ENCODE results near the gene BCL2L1.

Gene BCL2L1

DNA sequence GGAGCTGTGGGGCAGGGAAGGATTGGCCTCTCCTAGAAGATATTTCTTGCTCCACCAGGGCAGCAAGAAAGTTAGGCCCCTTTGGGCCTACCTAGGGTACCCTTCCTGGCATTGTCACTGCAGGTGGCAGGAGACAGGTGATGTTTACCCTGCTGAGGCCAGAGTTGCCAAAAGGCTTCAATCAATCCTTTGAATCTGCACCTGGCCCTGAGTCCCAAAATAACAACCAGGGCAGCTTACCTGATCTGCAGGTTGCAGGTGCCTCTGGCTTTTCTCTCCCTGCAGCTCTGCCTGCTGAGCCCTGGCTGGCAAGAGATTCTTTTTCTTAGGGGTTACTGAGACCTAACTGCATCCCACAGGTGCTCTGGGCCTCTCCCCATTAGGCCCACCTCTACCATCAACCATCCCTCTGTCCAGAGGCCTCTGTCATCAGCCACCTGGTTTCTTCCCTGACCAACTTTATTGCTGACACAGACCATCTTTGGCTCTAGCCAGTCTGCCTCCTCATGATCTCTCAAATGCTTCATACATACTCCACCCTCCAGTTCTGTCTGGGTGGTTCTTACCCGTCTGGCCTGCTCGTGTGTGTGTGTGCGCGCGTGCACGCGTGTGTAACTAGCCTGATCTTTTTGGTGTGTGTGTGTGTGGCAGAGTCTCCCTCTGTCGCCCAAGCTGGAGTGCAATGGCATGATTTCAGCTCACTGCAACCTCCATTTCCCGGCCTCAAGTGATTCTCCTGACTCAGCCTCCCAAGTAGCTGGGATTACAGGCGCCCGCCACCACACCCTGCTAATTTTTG, 13.7 kb downstream of the BCL2L1 start:
- DNase-seq (ENCODE audit: low read depth in 3 of 3), result no peak

DNA sequence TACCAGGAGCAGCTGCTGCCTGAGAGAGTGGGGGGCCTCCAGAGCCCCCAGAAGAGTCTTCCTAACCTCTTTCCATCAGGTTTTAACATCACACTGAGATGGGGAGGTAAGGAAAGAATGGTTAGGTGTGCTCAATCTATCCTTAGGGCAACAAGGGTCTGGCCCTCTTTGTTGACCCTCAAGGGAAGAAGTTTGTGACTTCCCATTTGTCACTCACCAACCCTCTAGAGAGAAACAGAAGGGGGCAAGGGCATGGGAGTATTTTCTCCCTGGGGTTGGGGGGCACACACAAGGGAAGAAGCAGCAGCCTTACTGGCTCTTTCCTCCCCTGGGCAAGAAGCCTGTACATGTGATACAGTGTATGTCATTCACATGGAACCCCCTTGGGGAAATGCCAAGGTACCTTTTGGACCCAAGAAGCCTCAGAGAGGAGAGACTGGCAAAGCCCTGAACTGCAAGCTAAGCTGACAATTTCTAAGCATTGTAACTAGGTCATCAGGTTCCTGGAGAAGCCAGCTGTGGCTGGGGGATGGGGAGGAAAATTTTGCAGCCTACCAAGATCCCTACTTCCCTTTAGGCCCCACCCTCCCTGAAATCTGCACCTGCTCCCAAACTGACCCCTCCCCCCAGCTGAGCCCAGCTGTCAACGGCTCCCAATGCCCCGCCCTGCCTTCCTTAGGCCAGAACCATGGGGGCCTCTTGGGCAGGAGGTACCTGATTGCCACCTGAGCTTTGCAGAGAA, 14.5 kb downstream of the BCL2L1 start:
- DNase-seq (ENCODE audit: low read depth in 3 of 3), result no peak

DNA sequence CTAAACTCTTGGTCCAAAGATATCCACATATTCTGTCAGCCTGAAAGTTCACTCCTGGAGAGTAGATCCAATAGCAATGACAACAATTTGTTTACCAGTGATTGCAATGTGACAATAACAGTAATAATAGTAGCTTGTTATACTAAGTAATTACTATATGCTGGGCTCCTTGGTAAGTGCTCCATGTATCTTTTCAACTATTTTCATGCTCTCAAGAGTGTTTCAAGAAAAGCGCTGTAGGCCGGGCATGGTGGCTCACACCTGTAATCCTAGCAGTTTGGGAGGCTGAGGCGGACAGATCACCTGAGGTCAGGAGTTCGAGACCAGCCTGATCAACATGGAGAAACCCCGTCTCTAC, 15.4 kb downstream of the BCL2L1 start:
- DNase-seq (ENCODE audit: low read depth in 3 of 3), result no peak

DNA sequence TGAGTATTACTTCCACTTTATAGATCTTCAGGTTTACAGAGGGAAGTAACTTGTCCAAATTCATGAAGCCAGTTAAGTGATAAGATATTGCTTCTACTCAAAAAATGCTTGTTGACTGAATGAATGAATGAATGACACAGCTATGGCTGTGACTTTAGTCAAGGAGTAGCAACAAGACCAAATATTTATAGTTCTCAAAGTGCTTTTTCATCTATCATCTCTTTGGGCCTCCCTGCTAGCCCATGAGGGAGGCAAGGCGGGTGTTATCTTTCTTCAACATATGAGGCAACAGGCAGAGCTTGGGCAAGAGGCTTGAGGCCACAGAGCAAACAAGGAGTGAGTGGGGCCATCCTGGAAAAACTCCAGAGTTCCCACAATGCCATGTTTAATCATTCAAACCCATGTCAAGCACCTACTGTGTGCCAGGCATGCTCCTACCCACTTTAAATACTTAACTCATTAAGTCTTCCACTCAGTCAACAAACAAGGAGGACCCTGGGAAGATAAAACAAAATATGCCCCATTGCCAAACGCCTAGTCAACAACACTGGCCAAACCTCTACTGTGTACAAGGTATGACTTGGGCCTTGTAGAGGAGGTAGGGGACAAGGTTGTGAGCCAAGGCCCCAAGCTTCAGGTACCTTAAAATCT, 15.9 kb downstream of the BCL2L1 start:
- no peak for DNase-seq (ENCODE audit: low read depth in 3 of 3)

DNA sequence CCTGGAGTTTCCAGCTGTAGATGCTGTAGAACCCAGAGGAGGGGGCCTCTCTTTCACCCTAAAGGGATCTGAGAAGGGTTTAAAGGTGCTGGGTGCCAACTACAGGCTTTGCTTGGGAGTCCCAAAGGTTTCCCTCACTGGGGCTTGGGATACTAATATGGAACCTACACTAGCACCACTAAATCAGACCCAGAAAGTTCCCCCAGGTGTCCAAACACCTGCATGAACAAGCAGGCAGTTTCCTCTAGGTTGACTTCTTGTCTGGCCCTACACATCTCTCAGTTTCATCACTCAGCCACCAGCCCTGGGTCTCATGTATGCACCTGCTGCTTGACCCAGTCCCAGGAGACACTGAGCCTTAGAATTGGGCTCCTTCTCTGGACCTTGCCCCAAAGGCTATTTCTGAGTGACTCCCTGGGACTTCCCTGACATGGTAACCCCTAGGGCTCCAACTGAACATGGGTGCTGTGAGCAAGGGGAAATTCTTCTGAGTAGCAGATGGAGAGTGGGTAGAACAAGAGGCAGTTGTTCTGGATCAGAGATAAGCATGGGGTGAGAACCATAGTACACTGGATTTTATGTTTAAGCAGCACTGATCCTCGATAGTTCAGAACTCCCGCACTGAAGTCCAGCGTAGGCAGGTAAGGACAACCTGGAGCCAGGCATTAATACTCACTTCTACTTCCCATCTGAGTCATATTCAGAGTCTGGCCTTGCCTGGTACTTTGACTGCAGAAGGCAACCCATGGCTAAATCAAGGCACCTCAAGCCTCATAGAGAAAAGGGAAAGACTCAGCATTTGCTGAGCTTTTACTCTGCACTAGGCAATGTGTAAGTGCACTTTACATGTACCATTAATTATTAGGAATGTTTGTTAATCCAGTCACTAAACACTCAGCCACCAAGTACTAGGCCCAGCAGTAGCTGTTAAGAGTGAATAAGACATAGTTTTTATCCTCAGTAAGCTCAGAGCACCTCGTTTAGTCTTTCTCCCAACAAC, 16.8 kb downstream of the BCL2L1 start:
- no peak for DNase-seq (ENCODE audit: low read depth in 3 of 3)

DNA sequence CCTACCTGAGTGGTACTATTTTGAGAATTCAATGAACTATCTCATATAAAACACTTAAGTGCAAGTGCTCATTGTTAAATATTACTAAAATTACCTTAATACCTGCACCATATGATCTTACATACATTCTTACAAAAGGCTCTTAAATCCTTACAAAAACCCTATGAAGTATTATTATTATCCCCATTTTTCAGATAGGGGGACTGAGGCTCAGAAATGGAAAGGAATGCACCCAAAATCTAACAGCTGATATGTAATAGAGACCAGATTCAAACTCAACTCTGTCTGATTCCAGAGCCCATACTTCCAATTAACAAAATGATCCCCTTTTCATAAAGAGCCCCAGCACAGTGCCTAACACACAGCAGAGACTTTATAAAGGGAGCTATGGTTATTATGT, 17.5 kb downstream of the BCL2L1 start:
- no peak for DNase-seq (ENCODE audit: low read depth in 3 of 3)

DNA sequence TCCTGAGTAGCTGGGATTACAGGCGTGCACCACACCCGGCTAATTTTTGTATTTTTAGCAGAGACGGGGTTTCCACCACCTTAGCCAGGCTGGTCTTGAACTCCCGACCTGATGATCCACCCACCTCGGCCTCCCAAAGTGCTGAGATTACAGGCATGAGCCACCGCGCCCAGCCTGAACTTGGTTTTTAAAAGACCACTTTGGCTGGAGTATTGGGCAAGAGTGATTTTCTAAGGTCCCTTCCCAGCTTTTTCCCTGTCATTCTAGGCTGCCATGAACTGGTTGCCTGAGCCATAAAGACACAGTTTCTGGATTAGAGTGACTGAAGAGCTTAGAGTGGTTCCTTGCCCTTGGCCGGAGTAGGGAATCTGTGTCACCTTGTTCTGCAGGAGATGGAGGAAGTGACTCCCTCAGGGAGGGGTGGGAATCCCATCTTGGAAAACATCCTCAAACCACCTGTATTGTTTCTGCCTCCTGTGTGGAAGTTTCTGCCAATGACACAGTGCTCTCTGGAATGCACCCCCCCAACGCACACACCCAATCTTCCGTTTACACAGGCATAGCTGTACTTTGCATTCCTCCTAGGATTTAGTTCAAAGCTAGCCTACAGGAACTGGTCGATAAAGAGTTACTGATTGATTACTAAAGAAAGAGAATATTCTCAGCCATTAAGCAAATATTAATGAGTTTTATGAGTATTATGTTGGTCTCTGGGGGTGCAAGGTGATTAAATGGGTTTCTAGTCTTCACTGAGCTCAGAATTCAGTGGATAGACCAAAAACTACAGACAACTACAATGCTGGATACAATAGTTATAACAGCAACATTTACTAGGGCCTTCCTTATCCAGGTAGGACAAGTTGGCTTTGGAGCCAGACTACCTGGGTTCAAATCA, 18.2 kb downstream of the BCL2L1 start:
- DNase-seq (ENCODE audit: low read depth in 3 of 3), result no peak

DNA sequence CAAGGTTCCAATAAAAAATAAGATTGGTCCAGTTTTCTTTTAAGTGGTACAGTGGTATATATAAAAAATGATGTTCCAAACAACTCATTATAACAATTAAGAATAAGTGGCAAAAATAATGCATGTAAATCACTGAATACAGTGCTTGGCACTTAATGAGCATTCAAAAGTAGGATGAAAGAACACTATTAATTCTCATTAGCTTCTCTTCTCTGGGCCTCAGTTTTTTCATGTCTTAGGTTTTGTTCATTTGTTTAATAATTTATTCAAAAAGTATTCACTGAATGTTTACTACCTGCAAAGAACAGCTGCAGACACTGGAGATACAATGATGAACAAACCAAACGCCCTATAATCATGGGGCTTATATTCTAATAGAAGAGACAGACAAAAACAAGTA, 21.1 kb downstream of the BCL2L1 start:
- no peak for DNase-seq (ENCODE audit: low read depth in 3 of 3)

DNA sequence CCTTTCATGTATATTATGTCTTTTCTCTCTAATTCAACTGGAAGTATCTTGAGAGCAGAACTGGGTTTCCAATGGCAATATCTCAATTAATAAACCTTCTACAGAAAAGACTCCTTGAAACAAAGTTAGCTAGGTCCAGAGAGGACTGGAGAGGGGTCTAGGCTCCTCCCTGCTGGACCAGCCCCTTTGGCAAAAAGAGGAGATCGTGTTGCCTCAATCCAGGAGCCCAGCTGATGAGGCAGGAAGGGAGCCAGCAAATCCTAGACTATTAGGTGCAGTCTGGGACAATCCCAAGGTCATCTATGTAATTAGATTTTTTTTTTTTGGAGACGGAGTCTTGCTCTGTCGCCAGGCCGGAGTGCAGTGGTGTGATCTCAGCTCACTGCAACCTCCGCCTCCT, 21.9 kb downstream of the BCL2L1 start:
- DNase-seq (ENCODE audit: low read depth in 3 of 3), result no peak

DNA sequence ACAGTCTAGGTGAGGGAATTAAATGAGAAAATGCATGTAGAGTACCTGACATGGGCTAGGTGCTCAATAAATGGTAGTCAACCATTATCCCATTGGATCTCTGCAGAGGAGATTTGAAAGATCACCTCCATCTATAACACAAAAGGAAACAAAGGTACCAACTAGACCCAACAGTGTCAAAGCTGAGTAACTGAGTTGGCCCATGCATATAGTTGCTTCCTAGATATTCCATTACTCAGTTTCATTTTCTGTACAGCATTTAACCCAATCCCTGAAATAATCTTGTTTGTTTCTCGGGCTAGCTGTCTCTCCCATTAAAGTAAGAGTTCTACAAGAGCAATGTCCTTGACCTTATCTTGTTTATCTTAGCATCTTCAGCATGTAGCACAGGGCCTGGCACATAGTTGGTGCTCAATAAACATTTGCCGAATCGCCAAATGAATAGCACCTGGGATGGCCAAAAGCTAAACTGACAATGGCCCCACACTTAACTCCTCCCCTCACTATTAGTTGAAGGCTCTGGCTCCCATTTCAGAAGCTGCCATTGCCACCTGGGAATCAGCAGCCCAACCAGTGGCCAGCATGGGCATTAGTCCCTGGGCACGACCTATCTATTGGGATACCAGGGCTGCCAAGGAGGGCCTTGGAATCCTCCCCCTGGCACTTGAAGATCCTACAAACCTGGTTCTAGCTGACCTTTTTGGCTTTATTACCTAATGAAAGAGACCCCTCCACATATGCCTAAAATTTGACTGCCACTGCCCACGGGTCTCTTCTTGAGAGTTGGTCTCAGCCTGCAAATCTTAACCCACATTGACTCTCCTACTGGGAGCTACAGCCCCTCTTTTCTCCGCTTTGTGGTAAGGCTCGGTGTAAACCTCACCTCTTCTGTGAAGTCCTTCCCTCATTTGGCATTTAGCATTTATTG, 22.6 kb downstream of the BCL2L1 start:
- no peak for DNase-seq (ENCODE audit: low read depth in 3 of 3)

DNA sequence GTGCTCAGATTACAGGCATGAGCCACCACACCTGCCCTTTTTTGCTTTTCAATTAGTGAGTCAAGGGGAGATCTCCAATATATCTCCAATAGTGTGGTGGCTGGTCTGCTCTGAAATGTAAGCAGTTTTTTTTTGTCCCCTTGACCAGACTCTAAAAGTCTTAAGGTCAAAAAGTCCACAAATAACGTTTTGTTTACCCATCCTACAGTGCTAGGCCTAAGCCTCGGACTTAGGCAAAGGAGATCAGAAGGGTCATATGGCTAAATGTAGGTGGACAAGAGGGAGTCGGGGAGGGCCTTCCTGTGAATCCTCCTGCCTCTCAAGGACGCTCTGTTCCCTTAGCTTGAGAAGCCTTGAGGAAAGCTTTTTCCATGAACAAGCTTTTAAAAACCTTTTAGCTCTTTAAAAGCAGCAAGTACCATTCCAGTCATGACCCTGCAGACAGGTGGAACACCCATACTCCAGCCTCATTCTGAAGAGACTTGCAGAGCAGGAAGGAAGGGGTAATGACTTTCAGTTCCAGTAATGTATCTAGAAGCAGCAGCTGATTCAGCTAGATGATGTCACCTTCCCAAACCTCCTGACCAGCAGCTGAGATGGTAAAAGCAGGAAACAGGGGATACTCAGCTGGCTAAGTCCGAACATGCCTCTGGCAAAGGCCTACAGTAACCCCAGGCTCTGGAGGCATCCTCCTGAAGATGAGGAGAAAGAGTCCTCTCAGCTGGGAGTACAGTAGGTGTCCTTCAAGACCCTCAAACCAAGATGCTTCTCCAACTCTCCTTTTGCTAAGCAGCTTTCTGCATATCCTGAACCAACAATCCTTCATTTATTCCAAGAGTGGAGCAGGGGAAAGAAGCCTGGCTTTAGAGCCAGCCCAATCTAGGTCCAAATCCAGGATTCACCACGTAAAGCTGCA, 23.6 kb downstream of the BCL2L1 start:
- no peak for DNase-seq (ENCODE audit: low read depth in 3 of 3)

DNA sequence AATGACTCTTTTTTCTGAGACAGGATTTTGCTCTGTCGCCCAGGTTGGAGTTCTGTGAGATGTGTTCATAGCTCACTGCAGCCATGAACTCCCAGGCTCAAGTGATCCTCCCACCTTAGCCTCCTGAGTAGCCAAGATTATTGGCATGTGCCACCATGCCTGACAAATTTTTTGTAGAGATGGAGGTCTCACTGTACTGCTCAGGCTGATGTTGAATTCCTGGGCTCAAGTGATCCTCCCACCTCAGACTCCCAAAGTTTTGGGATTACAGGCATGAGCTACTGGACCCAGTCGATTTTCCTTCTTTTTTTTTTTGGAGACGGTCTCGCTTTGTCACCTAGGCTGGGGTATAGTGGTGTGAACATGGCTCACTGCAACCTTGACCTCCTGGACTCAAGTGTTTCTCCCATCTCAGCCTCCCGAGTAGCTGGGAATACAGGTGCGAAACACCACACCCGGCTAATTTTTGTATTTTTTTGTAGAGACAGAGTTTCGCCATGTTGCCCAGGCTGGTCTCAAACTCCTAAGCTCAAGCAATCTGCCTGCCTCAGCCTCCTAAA, 24.3 kb downstream of the BCL2L1 start:
- no peak for DNase-seq (ENCODE audit: low read depth in 3 of 3)

DNA sequence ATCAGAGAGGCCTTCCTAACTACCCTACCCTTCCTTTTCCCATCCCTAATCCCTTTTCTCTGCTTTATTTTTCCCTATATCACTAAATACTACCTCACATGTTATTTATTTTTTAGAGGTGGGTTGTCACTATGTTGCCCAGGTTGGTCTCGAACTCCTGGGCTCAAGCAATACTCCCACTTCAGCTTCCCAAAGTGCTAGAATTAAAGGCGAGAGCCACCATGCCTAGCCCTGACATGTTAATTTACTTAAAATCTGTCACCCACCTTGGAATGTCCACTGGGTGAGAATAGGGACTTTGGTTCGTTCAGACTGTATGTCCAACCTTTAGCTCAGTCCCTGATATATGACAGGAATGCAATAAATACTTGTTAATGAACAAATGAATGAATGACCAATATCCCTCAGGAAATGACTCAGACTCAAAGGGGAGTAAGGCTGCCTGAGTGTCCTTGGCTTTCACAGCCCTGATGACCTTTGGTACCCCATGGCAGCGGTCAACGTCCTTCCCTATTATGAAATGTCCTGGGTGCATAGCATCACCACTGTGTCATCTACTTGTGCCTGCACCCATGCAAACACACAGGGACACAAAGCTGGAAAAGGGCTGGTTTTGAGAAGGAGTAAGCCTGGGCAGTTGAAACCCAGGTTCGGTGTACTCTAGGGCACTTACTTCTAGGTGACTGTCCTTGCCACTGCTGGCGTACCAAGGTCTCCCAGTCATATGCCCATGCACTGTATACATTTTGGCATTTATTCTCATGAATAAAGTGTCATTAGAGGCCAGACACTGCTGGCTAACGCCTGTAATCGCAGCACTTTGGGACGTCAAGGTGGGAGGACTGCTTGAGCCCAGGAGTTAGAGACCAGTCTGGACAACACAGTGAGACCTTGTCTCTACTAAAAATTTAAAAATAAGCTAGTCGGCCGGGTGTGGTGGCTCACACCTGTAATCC, 26.5 kb downstream of the BCL2L1 start:
- DNase-seq (ENCODE audit: low read depth in 3 of 3), result no peak

DNA sequence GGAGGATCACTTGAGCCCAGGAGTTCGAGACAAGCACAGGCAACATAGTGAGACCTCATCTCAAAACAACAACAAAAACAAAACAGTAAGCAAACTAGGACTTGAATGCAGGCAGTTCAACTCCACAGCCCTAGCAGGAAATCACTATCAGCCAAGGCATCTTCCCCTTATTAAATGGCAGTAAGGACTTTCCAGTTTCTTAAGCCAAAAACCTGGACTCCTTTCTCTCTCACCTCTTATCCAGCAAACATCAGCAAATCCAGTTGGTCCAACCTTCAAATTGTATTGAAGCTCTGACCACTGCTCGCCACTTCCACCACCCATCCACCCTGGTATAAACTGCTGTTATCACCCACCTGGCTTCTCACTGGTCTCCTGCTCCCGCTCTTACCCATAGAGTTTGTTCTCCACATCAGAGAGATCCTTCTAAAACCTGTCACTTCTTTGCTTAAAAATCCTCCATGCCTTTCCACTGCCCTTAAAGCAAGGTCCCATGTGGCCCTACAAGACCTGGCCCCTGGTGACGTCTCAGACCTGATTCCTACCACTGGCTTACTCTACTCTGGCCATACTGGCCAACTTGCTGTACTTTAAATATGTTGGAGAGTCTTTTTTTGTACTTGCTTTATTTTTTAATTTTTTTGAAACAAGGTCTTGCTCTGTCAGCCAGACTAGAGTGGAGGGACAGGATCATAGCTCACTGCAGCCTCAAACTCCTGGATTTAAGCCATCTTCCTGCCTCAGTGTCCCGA, 27.6 kb downstream of the BCL2L1 start:
- DNase-seq (ENCODE audit: low read depth in 3 of 3), result no peak

DNA sequence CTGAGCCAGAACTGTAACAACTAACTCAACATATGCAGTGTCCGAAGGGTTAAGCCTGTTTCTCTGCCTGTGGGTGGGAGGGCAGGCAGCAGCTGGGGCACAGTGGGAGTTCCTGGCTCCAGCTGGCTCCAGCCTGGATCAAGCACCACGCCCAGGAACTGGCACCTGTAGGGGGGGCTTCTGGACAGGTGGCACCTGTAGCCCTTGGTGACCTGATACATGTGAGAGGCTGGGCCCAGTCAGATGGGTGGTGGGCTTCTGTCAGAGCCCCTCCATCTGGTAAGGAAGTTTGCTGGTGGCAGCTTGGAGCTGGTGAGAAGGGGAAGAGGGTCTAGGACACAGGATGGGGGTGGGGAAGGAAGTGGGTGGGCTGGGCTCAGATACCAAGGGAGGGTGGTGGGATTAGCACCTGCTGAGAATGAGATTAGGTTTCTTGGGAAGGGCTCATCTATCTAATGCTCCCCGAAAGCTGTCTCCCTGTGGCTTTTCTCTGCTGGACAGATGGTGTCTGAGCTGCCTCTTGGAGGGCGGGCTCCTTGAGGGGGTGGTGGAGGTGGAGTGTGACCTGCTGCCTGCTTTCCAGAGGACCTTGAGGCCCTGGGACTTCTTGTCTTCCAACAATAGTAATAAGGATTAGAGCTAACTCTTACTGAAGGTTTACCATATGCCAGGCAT, 28.5 kb downstream of the BCL2L1 start:
- no peak for DNase-seq (ENCODE audit: low read depth in 3 of 3)

DNA sequence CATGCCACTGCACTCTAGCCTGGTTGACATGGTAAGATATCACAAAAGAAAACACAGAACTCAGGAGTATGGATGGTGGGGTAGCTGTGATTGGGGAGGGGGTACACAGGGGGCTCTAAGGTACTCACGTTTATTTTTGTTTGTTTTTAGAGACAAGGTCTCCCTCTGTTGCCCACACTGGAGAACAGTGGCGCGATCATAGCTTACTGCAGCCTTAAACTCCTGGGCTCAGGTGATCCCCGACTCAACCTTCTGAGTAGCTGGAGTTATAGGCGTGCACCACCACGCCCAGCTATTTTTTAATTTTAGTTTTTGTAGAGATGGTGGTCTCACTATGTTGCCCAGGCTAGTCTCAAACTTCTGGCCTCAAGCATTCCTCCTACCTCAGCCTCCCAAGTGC, 29.3 kb downstream of the BCL2L1 start:
- no peak for DNase-seq (ENCODE audit: low read depth in 3 of 3)
